ENCODE measurements around the gene LARP4B. TPM values are rescaled to one million over a fixed set of nuclear protein-coding genes. Genes with fewer than 3 reads are reported as not detected.

The LARP4B gene
- 33.8 and 40.6 TPM in 2 replicates for total RNA-seq

DNA sequence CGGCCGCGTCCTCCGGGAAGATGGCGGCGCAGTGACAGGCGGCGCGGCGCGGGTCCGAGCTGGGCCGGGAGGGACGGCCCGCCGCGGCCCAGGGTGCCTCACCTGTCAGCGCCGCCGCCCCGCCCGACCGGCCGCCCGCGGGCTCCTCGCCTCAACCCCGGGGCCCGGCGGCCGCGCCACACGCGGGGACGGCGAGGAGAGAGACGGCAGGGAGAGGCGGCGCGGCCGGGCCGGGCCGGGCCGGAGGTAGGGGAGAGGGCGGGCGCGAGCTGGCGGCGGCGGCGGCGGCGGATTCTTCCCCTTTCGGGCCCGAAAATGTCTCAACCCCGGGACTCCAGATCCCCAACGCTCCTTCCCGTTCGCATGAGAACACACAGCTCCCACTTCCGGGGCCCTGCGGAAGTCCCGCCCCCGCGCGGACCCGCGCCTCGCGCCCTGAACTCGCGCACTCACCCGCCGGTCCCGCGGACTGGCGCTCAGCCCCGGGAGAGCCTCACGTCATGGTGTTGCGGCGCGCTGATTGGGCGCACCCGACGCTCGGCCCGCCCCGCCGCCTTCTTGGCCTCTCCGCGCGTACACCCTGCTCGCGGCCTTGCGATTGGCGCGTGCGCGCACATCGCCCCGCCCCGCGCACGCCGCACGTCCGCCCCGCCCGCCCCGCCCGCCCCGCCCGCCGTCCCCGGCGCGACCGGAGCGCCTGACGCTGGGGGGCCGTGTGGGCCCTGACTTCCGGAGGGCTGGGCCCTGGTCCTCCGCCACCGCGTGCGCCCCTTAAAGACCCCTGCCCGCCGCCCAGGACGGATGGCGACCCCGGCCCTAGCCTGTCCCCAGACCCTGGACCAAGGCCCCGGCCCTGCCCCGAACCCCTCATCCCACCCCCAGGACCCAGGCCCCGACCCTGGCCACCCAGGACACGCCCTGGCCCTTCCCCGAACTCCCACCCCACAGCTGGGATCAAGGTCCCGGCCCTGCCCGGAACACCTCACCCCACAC lies at the start of gene LARP4B:
Gene LARP4B (minus strand): TSS at position 380 of the 993 bp plus-strand sequence. CDS start 45,984 bp downstream, outside the sequence.

Other genes with a start within 250 kb of the LARP4B start
- 4.9 and 6.2 TPM in 2 replicates for gene DIP2C, start 242.0 kb downstream of the LARP4B start, total RNA-seq
- gene GTPBP4, start 56.7 kb upstream of the LARP4B start, total RNA-seq, result 25.0 and 38.0 TPM in 2 replicates
- not detected in 2 replicates for gene IDI2, start 94.2 kb upstream of the LARP4B start, total RNA-seq
- gene IDI1, start 117.4 kb upstream of the LARP4B start, total RNA-seq, result 73.5 and 82.6 TPM in 2 replicates
- gene WDR37, start 124.7 kb upstream of the LARP4B start, total RNA-seq, result 14.8 and 17.8 TPM in 2 replicates